ENCODE data around the gene C20orf204.

Gene C20orf204

GRCh38 chr20:64071341-64072332 lies 35.7 kb downstream of the C20orf204 start:
- DNase-seq (ENCODE audit: low spot score), result no peak

- DNase-seq (ENCODE audit: low spot score), result no peak
Measured at GRCh38 chr20:64072498-64073063, 36.6 kb downstream of the C20orf204 start.

DNA sequence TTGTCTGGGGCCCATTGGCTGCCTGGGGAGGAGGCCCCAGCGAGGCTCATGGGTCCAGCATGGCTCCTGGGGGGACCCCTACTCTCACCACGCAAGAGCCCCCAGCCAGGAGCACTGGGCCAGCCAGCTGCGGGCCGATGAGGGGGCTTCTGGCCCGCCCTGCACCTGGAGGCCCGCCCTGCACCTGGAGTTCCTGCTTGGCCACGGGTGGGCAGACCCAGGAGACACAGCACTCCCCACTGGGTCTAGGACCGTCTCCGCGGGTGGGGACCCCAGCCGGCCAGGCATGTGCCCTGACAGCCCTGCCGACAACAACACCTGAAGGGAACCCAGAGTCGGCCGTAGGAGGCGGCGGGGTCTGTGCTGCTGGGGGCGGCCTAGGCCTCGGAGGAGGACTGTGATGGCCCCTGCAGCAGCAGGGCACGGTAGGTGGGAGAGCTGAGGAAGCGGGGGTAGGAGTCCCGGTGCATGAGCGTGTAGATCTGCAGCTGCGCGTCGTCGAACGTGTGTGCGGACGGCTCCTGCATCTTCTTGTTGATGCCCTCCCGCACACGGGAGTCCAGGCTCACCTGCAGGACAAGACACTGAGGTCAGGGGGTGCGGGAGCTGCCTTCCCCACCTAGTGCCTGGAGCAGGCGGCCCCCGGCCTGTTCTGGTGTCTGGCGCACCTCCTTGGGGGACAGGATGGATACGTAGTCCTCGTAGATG lies 37.6 kb downstream of the C20orf204 start:
- no peak for DNase-seq (ENCODE audit: low spot score)

DNA sequence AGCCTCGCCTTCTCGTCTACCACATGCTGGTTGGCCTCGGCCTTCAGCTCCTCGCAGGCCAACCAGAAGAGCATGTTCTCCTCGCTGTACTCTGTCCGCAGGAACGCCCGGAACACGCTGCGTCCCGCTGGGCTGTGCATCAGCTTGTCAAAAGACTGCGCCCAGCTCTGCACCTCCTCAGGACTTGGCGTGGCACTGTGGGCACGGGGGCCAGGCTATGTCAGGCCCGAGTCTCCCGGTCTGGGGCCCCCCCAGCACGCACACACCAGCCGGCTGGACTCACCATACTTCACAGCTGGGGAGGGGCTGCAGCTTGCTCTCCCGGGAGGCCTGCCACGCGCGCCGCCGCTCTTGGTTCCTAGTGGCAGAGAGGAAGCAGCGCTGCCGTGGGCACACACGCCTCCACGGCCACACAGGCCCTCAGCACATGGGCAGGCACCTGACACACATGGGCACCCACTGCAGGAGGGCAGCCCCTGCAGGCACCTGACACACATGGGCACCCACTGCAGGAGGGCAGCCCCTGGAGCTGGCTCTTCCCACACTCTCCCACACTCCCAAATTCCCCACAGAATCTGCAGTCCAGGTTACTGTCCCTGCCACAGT lies 38.3 kb downstream of the C20orf204 start:
- no peak for DNase-seq (ENCODE audit: low spot score)

GRCh38 chr20:64074963-64075362 lies 39.0 kb downstream of the C20orf204 start:
- DNase-seq (ENCODE audit: low spot score), result no peak

DNA sequence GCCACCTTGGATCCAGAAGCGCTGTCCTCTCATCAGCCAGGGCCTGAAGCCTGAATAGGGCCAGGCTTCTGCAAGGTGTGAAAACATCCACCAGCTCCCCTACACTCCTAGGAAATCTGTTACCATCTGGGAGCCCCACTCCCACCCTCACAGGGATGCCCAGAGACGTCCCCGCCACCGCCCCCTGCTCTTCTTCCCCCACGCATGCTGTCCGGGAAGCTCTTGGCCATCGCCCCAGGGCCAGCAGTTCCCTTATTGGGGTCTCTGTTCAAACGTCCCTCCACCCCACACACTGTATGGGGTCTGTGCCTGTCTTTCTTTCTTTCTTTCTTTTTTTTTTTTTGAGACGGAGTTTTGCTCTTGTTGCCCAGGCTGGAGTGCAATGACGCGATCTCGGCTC lies 39.6 kb downstream of the C20orf204 start:
- no peak for DNase-seq (ENCODE audit: low spot score)

DNA sequence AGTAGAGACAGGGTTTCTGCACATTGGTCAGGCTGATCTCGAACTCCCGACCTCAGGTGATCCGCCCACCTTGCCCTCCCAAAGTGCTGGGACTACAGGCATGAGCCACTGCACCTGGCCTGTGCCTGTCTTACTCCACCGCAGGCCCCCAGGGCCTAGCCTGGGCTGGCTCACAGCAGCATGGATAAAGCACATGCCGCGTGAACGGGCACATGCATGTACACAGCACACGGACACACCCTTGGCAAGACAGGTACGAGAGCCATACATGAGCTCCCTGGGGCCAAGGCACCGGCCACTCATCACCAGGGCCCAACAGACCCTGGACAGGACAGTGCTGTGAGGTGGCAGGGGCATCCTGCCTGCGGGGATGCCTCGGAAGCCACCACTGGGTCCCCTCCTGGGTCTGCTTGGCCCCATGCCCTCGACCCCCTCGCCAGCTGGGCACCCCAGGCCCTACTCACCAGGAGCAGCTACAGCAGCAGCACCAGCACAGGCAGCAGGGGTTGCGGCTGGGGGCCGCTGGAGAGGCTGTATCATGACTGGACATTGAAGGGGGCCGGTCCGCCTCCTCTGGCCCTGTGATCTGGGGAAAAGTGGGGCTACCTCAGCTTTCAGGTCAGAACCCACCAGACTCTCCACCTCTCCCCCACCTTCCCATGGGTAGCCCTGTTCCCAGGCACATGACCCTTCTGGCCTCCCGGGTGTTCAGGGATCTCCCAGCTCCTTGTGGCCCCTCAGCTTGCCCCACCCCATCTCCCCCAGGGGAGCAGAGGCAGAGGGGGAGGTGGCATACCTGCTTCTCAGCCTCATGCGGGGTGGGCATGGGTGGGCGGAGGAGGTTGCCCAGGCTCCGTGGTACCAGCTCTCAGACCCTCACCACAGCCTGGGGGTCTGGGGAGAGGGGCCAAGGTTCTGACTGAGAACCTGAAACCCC lies 40.3 kb downstream of the C20orf204 start:
- DNase-seq (ENCODE audit: low spot score), result no peak

- no peak for DNase-seq (ENCODE audit: low spot score)
Measured at GRCh38 chr20:64077094-64077493, 41.1 kb downstream of the C20orf204 start.

- no peak for DNase-seq (ENCODE audit: low spot score)
Measured at GRCh38 chr20:64077541-64077875, 41.5 kb downstream of the C20orf204 start.

- no peak for DNase-seq (ENCODE audit: low spot score)
Measured at GRCh38 chr20:64077876-64078551, 42.0 kb downstream of the C20orf204 start.

DNA sequence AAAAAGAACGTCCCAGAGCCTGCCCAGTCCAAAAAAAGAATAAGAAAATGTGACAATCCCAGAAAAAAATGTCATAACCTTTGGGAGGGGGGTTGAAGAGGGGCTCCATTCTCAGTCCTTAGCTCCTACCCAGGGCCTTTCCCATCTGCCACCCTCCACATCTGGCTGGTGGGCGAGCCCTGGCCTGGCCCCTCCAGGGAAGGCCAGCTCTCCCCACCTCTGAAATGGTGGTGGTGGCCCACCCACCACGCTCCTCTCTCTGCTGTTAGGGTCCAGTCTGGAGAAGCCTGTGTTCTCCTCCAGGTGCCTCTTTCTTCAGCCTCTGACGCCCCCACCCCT lies 42.9 kb downstream of the C20orf204 start:
- no peak for DNase-seq (ENCODE audit: low spot score)

- DNase-seq (ENCODE audit: low spot score), result peak; percentile 91
Measured at GRCh38 chr20:64079273-64080012, 43.5 kb downstream of the C20orf204 start, which contains the start of gene RGS19. TSS of gene RGS19 (minus strand) at chr20:64079518. CDS start at chr20:64076886, 2,632 bp downstream.

DNA sequence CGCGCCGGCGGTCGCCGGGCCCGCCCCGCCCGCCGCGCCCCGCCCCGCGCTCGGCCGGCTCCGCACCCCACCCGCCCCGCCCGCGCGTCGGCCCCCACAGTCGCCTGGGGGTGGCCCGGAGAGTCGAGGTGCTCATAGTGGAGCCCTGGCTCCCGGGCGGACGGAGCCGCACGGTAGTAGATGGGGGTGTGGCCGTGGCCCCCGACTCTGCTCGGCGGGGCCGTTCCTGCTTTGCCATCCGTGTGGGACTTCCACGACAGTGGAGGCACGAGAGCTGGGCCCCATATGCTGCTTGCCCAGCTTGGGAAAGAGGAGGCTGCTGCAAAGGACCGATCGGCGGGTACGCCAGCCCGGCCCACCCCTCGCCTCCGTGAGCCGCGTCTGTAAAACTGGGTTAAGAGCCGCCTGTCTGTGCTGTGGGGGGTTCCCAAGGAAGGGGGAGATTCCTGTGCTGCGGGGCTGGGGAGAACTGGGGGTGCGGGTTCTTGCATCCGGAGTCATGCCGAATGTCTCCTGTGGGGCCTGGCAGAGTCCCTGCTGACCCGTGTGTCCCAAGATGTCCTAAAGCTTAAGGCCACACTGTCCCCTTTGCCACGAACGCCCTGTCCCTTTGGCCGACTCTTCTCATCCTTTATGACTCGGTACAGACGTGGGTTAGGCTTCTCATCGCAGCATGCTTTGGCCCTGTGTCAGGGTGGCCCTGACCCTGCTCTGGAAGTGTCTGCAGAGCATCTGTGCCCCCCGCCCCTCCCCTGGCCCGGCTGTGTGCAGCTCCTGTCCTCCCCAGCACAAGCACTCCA lies 44.2 kb downstream of the C20orf204 start, which contains the start of gene OPRL1:
Gene OPRL1, plus strand, starts transcription at position 70 of the 800 bp plus-strand sequence. CDS start 12,639 bp downstream, outside the sequence.
- peak; percentile 58 for DNase-seq (ENCODE audit: low spot score)

DNA sequence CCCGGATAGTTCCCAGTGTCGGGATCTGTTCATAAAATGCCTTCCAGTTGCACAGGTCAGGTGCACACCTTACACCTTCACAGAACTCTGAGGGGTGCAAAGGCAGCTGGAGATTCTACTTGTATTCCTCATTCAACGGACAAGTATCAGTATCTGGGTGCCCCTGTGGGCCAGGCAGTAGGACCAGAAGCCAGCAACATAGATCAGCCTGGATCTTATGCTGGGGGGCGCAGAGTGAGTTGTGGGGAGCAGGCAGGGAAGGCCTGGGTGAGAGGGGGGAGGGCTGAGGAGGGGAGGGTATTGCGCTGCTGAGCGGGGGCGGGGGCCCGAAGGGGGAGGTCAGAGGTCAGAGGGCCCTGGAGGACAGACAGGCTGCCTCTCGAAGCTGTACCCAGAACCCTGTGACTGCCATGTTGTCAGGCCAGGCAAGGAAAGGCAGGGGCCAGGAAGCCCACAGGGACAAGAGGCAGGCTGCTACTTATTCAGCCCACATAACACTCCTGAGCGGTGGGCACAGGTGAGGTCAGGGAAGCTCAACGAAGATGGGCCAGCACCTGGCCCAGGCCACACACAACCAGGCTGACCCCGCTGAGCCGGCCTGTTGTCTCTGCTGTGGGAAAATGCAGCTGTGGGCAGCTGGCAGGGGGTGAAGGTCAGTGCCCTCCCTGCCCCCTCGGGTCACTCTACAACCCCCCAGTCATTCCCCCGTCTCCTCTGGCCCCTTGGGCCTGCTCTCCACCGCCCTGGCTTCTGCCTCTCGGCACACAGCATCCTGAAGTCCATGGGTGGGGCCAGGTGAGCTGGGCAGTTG lies 45.0 kb downstream of the C20orf204 start:
- no peak for DNase-seq (ENCODE audit: low spot score)

DNA sequence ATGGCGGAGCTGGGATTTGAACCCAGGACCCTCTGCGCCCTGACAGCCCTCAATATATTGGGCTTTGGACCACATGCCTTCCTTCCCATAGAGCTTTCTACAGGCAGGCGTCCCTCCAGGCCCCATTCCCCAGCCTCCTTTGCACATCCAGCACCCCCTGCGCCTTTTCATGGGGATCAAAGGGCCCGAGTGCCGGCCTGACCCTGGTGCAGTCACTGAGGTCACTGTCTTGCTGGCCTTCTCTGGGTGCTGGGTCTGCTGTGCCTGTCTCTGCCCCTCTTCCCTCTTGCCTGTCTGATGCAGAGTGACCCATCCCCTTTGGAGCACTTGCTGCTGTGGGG lies 45.6 kb downstream of the C20orf204 start:
- no peak for DNase-seq (ENCODE audit: low spot score)

- DNase-seq (ENCODE audit: low spot score), result no peak
Measured at GRCh38 chr20:64082126-64082731, 46.2 kb downstream of the C20orf204 start.

DNA sequence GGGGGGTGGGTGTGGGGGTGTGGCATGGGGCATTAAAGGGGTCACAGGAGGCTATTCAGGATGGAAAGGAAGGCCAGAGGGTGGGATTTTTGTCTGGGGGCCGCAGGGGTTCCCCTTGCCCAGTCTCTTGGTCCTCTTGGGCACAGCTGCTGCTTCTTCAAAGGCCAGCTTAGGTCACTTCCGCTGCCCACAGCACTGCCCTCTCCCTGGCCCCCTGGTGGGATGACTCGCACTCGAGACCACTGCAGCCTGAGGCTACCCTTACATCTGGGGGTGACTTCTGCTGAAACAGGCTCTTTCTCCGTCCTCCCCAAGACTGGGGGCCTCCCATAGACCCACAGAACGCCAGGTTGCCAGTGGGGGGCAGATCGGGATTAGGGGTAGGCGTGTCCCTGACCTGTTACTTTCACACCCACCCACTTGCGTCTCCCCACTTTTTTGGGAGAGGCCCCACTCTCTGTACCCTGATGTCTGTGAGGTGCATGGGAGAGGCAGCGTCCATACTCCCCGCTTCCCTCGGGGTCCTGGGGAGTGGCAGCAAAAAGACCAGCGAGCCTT lies 46.9 kb downstream of the C20orf204 start:
- no peak for DNase-seq (ENCODE audit: low spot score)
